HuH-7 (cell line): Measurements from ENCODE around the gene BTNL3.

Source experiments
- DNase-seq: peaks from one replicate; pipeline ENCODE4 v3.0.0; 2011; ENCODE audit warnings: low spot score

Gene BTNL3

DNA sequence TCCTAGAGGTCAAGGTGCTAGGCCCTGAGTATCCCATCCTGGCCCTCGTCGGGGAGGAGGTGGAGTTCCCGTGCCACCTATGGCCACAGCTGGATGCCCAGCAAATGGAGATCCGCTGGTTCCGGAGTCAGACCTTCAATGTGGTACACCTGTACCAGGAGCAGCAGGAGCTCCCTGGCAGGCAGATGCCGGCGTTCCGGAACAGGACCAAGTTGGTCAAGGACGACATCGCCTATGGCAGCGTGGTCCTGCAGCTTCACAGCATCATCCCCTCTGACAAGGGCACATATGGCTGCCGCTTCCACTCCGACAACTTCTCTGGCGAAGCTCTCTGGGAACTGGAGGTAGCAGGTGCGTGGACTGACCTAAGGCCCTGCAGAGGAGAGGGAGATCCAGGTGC lies 59.3 kb downstream of the BTNL3 start:
- no peak for DNase-seq

- DNase-seq = no peak
These were observed 61.4 kb downstream of the BTNL3 start for GRCh38 chr5:181050016-181050415.

DNA sequence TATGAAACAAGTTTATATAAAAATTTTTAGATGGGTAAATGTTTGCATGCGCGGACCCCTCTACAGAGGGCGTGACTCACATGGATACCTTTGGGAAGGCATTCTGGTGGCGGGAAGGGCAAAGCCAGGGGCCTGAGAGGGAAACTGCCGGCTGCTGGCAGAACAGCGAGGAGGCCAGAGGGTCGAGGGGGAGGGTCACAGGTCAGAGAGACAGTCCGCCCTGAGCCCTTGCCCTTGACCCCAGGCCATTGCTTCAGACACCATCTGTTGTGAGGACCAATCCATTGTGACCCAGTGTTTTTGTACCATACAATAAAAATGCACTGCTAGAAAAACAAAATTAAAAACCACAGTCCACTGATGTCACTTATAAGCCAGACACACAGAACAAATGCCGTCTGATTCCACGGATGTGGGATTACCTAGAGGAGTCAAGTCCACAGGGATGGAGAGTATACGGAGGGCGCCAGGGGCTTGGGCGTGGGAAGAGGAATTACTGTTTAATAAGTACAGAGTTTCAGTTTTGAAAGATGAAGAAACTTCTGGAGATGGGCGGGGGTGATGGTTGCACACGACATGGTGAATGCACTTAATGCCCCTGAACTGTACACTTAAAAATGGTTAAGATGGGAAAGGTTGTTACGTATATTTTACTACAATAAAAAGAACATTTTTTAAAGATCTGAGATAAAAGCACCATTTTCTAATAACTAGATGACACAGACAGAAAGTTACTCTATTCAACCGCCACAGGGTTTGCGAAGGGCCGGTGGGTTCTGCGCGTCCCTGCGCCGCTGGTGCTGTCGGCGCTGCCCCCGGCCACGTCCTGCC lies 63.4 kb downstream of the BTNL3 start:
- no peak for DNase-seq

GRCh38 chr5:181052672-181053487 lies 64.2 kb downstream of the BTNL3 start:
- no peak for DNase-seq

DNA sequence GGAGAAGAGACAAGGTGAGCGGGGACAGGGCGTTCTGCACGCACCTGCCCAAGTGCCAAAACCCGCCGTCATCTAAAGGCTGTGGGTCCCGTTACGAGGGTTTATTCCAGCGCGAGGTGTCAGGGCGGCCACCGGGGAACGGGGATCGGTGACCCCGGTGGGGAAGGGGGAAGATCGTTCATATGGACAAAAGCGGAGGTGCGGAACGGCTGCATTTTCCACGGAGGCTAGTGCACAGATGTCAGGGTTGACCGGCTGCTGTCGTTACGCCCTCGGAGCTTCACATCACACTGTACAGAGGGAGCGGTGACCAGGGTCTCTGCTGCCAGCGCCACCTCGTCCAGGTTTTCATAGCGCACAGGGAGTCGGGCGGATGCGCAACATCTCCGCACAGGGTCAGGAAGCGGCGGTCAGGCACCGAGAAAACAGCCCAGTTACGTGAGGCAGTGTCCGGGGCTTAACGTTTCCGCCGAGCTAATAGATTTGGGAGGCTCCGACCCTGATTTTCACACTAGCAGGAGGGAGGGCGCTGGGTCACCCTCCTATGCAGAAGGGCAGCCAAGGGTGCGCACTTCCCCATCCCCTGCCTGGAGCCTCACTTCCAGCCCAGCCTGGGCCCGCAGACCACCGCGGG lies 65.0 kb downstream of the BTNL3 start:
- DNase-seq = no peak

- no peak for DNase-seq
These were observed 65.5 kb downstream of the BTNL3 start for GRCh38 chr5:181054138-181054537.

- no peak for DNase-seq
These were observed 66.3 kb downstream of the BTNL3 start for GRCh38 chr5:181054871-181055459.
